CD14-positive monocyte (primary cell): Measurements from ENCODE around the gene SLC25A21. TPM values are rescaled to one million over a fixed set of nuclear protein-coding genes. Genes with fewer than 3 reads are reported as not detected.

Source experiments
- DNase-seq, 3 donors: peaks; one replicate each; pipeline ENCODE4 v3.0.0-alpha.2; 2011 to 2022
- H2AFZ ChIP-seq: 2 replicates; pipeline ENCODE4 v1.6.0; 2012; ENCODE audit warnings: mild to moderate bottlenecking, low read depth, low read length, inconsistent platforms; ENCODE audit not compliant: insufficient read depth, poor library complexity, severe bottlenecking
- H3K27ac ChIP-seq, 2 donors: 1 replicate in 1 of 2; 2 replicates in 1 of 2; pipeline ENCODE4 v1.5.1; 2012 to 2013; ENCODE audit warnings: low read length in 2 of 2, control low read depth in 1 of 2, inconsistent platforms in 1 of 2, low read depth in 1 of 2, mild to moderate bottlenecking in 1 of 2
- H3K27me3 ChIP-seq, 2 donors: one replicate each; pipeline versions ENCODE4 v1.6.0 to v1.6.1; 2011 to 2013; ENCODE audit warnings: low read length in 2 of 2; ENCODE audit not compliant: control insufficient read depth in 2 of 2, insufficient read depth in 2 of 2
- H3K36me3 ChIP-seq, 2 donors: replicated peaks in 1 of 2; 1 replicate in 1 of 2; 2 replicates in 1 of 2; pipeline versions ENCODE4 v1.5.1 to v1.6.1; 2012 to 2013; ENCODE audit warnings: low read length in 2 of 2, control low read depth in 1 of 2, inconsistent platforms in 1 of 2, mild to moderate bottlenecking in 1 of 2; ENCODE audit not compliant: insufficient read depth in 2 of 2, control insufficient read depth in 1 of 2
- H3K4me1 ChIP-seq, 2 donors: 1 replicate in 1 of 2; 2 replicates in 1 of 2; pipeline versions ENCODE4 v1.5.1 to v1.6.1; 2012 to 2013; ENCODE audit warnings: low read length in 2 of 2, control low read depth in 1 of 2, inconsistent platforms in 1 of 2, mild to moderate bottlenecking in 1 of 2, moderate library complexity in 1 of 2; ENCODE audit not compliant: insufficient read depth in 2 of 2, control insufficient read depth in 1 of 2
- H3K4me2 ChIP-seq: replicated peaks from 2 replicates; pipeline ENCODE3; 2012; ENCODE audit warnings: low read length, moderate library complexity, mild to moderate bottlenecking; ENCODE audit not compliant: poor library complexity, severe bottlenecking; ENCODE audit errors: extremely low read depth
- H3K4me3 ChIP-seq, 3 experiments: fragments of 200-600 bp in 1 of 3; sonication (generic) in 1 of 3; replicated peaks in 1 of 3; 1 replicate in 2 of 3; 2 replicates in 1 of 3; pipeline ENCODE4 v1.5.1; 2011 to 2013; ENCODE audit warnings: low read length in 3 of 3, mild to moderate bottlenecking in 3 of 3, control low read depth in 2 of 3, low read depth in 2 of 3, inconsistent platforms in 1 of 3, moderate library complexity in 1 of 3
- H3K79me2 ChIP-seq: 2 replicates; pipeline ENCODE4 v1.6.0; 2012; ENCODE audit warnings: mild to moderate bottlenecking, control low read depth, inconsistent platforms, low read length, moderate library complexity; ENCODE audit not compliant: insufficient read depth
- H3K9ac ChIP-seq: 2 replicates; pipeline ENCODE4 v1.6.0; 2017; ENCODE audit warnings: low read length, mild to moderate bottlenecking; ENCODE audit not compliant: insufficient read depth, poor library complexity, severe bottlenecking
- H3K9me3 ChIP-seq, 2 donors: replicated peaks in 1 of 2; 1 replicate in 1 of 2; 2 replicates in 1 of 2; pipeline versions ENCODE4 v1.5.1 to v1.6.1; 2012 to 2013; ENCODE audit warnings: low read length in 2 of 2, control low read depth in 1 of 2; ENCODE audit not compliant: control insufficient read depth in 1 of 2, insufficient read depth in 1 of 2
- H4K20me1 ChIP-seq: 2 replicates; pipeline ENCODE4 v1.6.0; 2012; ENCODE audit warnings: mild to moderate bottlenecking, low read length, control low read depth, moderate library complexity; ENCODE audit not compliant: insufficient read depth
- H3K27ac Mint-ChIP-seq, 7 donors: one replicate each; pipeline ENCODE4 v1.8.0; 2020; ENCODE audit warnings: mild to moderate bottlenecking in 7 of 7, mixed read lengths in 7 of 7, moderate library complexity in 6 of 7, inconsistent platforms in 2 of 7
- H3K27me3 Mint-ChIP-seq, 3 donors: one replicate each; pipeline ENCODE4 v1.8.0; 2021 to 2022; ENCODE audit warnings: low read depth in 3 of 3, mild to moderate bottlenecking in 3 of 3, mixed read lengths in 3 of 3, moderate library complexity in 3 of 3, inconsistent platforms in 1 of 3
- H3K36me3 Mint-ChIP-seq, 2 donors: one replicate each; pipeline ENCODE4 v1.8.0; 2020; ENCODE audit warnings: mixed read lengths in 2 of 2, inconsistent platforms in 1 of 2, mild to moderate bottlenecking in 1 of 2
- H3K4me1 Mint-ChIP-seq: one replicate; pipeline ENCODE4 v1.8.0; 2020; ENCODE audit warnings: mild to moderate bottlenecking, mixed read lengths
- H3K4me3 Mint-ChIP-seq, 2 donors: one replicate each; pipeline ENCODE4 v1.8.0; 2020; ENCODE audit warnings: mild to moderate bottlenecking in 2 of 2, mixed read lengths in 2 of 2, moderate library complexity in 1 of 2
- H3K9me3 Mint-ChIP-seq, 7 donors: one replicate each; pipeline ENCODE4 v1.8.0; 2020 to 2022; ENCODE audit warnings: mixed read lengths in 7 of 7, mild to moderate bottlenecking in 6 of 7, moderate library complexity in 6 of 7, inconsistent platforms in 2 of 7
- CTCF ChIP-seq: fragments of 200-600 bp; IDR thresholded peaks from one replicate; pipeline ENCODE4 v1.8.0; 2022; ENCODE audit warnings: antibody characterized with exemption, mild to moderate bottlenecking
- WGBS: methylation state at CpG from one replicate; pipeline ENCODE4 v1.1.5; 2013; ENCODE audit warnings: missing lambda C conversion rate; ENCODE audit not compliant: insufficient coverage; 5-methylcytosine and 5-hydroxymethylcytosine counted together
- intact Hi-C, 2 donors: fragments of 100-400 bp; cut with micrococcal nuclease; formaldehyde crosslinking; loops; one replicate each; pipeline versions ENCODE4 v1.15.0 to v1.15.1; 2023
- polyA plus RNA-seq, 3 donors: library from polyadenylated mRNA; depleted of rRNA in 1 of 3; unstranded in 2 of 3; stranded (reverse) in 1 of 3; fragments of 300-500 nt in 2 of 3; fragments of >200 nt in 1 of 3; fragmentation: Illumina TruSeq in 2 of 3; gene quantifications; 1 replicate in 2 of 3; 2 replicates in 1 of 3; pipeline ENCODE4 v1.2.3, GENCODE V29; 2012 to 2021

Gene SLC25A21
- polyA plus RNA-seq, 3 donors: not detected

- no peaks in the 10 kb centered on the region for H3K9me3 ChIP-seq
- no peak overlapping the region for H3K9ac ChIP-seq
- intact Hi-C loops: no loop called here
- Mint-ChIP-seq H3K9me3 (peaks cover 0 to 3% (median 0%) of the 10 kb centered on the region in 7 donors), H3K27ac (no peak overlapping the region), H3K27me3 (no peaks in the 10 kb centered on the region), H3K36me3 (no peaks in the 10 kb centered on the region), H3K4me1 (no peaks in the 10 kb centered on the region), H3K4me3 (no peak overlapping the region)
- H3K36me3 ChIP-seq: no peaks in the 10 kb centered on the region
- H4K20me1 ChIP-seq: no peaks in the 10 kb centered on the region
- H3K4me2 ChIP-seq: no peak overlapping the region
- H3K4me3 ChIP-seq: no peak overlapping the region
- 73% methylated on average over 4 of the region's 9 CpGs for WGBS
- H3K4me1 ChIP-seq: no peaks in the 10 kb centered on the region
- TF ChIP-seq CTCF: no peak
- H3K27ac ChIP-seq: no peak overlapping the region
- H2AFZ ChIP-seq: no peak overlapping the region
- DNase-seq: no peak
- H3K27me3 ChIP-seq: no peaks in the 10 kb centered on the region
- H3K79me2 ChIP-seq: no peaks in the 10 kb centered on the region
Observed at GRCh38 chr14:37088356-37089215, 83.8 kb downstream of the SLC25A21 start.

- Mint-ChIP-seq H3K4me1 (no peaks in the 10 kb centered on the region), H3K27me3 (no peaks in the 10 kb centered on the region), H3K4me3 (no peak overlapping the region), H3K36me3 (no peaks in the 10 kb centered on the region), H3K27ac (no peak overlapping the region), H3K9me3 (peaks cover 0 to 3% (median 0%) of the 10 kb centered on the region in 7 donors)
- no peak for TF ChIP-seq CTCF
- H3K27ac ChIP-seq: no peak overlapping the region
- no peaks in the 10 kb centered on the region for H3K4me1 ChIP-seq
- H3K36me3 ChIP-seq: no peaks in the 10 kb centered on the region
- no peaks in the 10 kb centered on the region for H3K9me3 ChIP-seq
- DNase-seq: no peak
- intact Hi-C loops: no loop called here
- no peaks in the 10 kb centered on the region for H3K79me2 ChIP-seq
- no peak overlapping the region for H3K4me2 ChIP-seq
- H3K27me3 ChIP-seq: no peaks in the 10 kb centered on the region
- no CpG with 5 or more reads among the region's 3 CpGs for WGBS
- no peaks in the 10 kb centered on the region for H4K20me1 ChIP-seq
- H3K4me3 ChIP-seq: no peak overlapping the region
- no peak overlapping the region for H2AFZ ChIP-seq
- H3K9ac ChIP-seq: no peak overlapping the region
Observed at GRCh38 chr14:37087520-37087919, 84.9 kb downstream of the SLC25A21 start.
